SKM-1 (cell line): ENCODE data around the gene TPR.
"Not testable (repeated sequence)": the region's sequence is repeated elsewhere in the genome, so short reads cannot be mapped to it uniquely, and the experiment has no call there.

ENCODE experiments used
- DNase-seq: peaks from one replicate; lab custom pipeline; 2025; ENCODE audit not compliant: unreplicated experiment; lab: John Stamatoyannopoulos, UW

TPR gene

GRCh38 chr1:186375152-186375928 lies at the start of gene TPR, which contains the start of gene ODR4:
TPR (minus strand) TSS chr1:186375253; CDS start chr1:186375028, 225 bp downstream.
ODR4 (plus strand) TSS chr1:186375838; CDS start chr1:186379786, 3,948 bp downstream.
- DNase-seq = peak; percentile 100

- DNase-seq = no peak
Measured at GRCh38 chr1:186424539-186424938, 49.5 kb upstream of the TPR start.

GRCh38 chr1:186421446-186421845 lies 46.4 kb upstream of the TPR start:
- DNase-seq = no peak

- DNase-seq = no peak
Measured at GRCh38 chr1:186420923-186421322, 45.9 kb upstream of the TPR start.

GRCh38 chr1:186420311-186420710 lies 45.3 kb upstream of the TPR start:
- no peak for DNase-seq

- DNase-seq = no peak
Measured at GRCh38 chr1:186418503-186418902, 43.5 kb upstream of the TPR start.

GRCh38 chr1:186413319-186413718 lies 38.3 kb upstream of the TPR start:
- no peak for DNase-seq

GRCh38 chr1:186409091-186409490 lies 34.0 kb upstream of the TPR start:
- DNase-seq = no peak

GRCh38 chr1:186404454-186405051 lies 29.5 kb upstream of the TPR start:
- peak; percentile 64 for DNase-seq

- DNase-seq = no peak
Measured at GRCh38 chr1:186403632-186404031, 28.6 kb upstream of the TPR start.

GRCh38 chr1:186401446-186401845 lies 26.4 kb upstream of the TPR start:
- not testable (repeated sequence) for DNase-seq

GRCh38 chr1:186392711-186393110 lies 17.7 kb upstream of the TPR start:
- not testable (repeated sequence) for DNase-seq

GRCh38 chr1:186391841-186392240 lies 16.8 kb upstream of the TPR start:
- no peak for DNase-seq

GRCh38 chr1:186390925-186391324 lies 15.9 kb upstream of the TPR start:
- no peak for DNase-seq

GRCh38 chr1:186386725-186387383 lies 11.8 kb upstream of the TPR start:
- DNase-seq = no peak

GRCh38 chr1:186375929-186376319 lies 871 bp upstream of the TPR start:
- no peak for DNase-seq

GRCh38 chr1:186374303-186375151 lies 526 bp downstream of the TPR start:
- peak; percentile 62 for DNase-seq

- DNase-seq = not testable (repeated sequence)
Measured at GRCh38 chr1:186347837-186348691, 27.0 kb downstream of the TPR start.

GRCh38 chr1:186340772-186341171 lies 34.3 kb downstream of the TPR start:
- DNase-seq = no peak

- no peak for DNase-seq
Measured at GRCh38 chr1:186337554-186337953, 37.5 kb downstream of the TPR start.
